GM23248 (cell line): ENCODE measurements around the gene ADGRL3. TPM values are rescaled to one million over a fixed set of nuclear protein-coding genes. Genes with fewer than 3 reads are reported as not detected.

Source experiments
- DNase-seq: peaks from one replicate; pipeline ENCODE4 v3.0.0-alpha.2; 2015
- H2AFZ ChIP-seq: fragments of 200-600 bp; sonication (generic); 2 replicates; pipeline ENCODE4 v1.6.1; 2016; ENCODE audit warnings: antibody characterized with exemption
- H3F3A ChIP-seq: fragments of 200-600 bp; sonication (generic); 2 replicates; pipeline ENCODE4 v1.6.1; 2016; ENCODE audit warnings: mild to moderate bottlenecking, antibody characterized with exemption, mixed run types; ENCODE audit not compliant: insufficient read depth
- H3K27ac ChIP-seq: fragments of 200-600 bp; sonication (generic); 2 replicates; pipeline ENCODE4 v1.5.1; 2016; ENCODE audit warnings: mild to moderate bottlenecking
- H3K27me3 ChIP-seq: fragments of 200-600 bp; sonication (generic); replicated peaks from 2 replicates; pipeline ENCODE4 v1.6.1; 2016; ENCODE audit warnings: mild to moderate bottlenecking; ENCODE audit not compliant: insufficient read depth
- H3K36me3 ChIP-seq: fragments of 200-600 bp; sonication (generic); 2 replicates; pipeline ENCODE4 v1.6.1; 2016; ENCODE audit warnings: low read depth, mild to moderate bottlenecking
- H3K4me1 ChIP-seq: fragments of 200-600 bp; sonication (generic); 2 replicates; pipeline ENCODE4 v1.6.1; 2016; ENCODE audit warnings: mild to moderate bottlenecking; ENCODE audit not compliant: insufficient read depth
- H3K4me2 ChIP-seq: fragments of 200-600 bp; sonication (generic); one replicate; pipeline ENCODE4 v1.6.1; 2016; ENCODE audit warnings: mild to moderate bottlenecking; ENCODE audit not compliant: unreplicated experiment
- H3K4me3 ChIP-seq: fragments of 200-600 bp; sonication (generic); 2 replicates; pipeline ENCODE4 v1.5.1; 2016; ENCODE audit warnings: mild to moderate bottlenecking
- H3K79me2 ChIP-seq: fragments of 200-600 bp; sonication (generic); 2 replicates; pipeline ENCODE4 v1.6.1; 2016; ENCODE audit warnings: mild to moderate bottlenecking; ENCODE audit not compliant: insufficient read depth
- H3K9ac ChIP-seq: fragments of 200-600 bp; sonication (generic); 2 replicates; pipeline ENCODE4 v1.6.1; 2016; ENCODE audit warnings: mild to moderate bottlenecking
- H3K9me2 ChIP-seq: fragments of 200-600 bp; sonication (generic); 2 replicates; pipeline ENCODE4 v1.6.1; 2016; ENCODE audit warnings: mixed run types, mild to moderate bottlenecking, moderate library complexity; ENCODE audit not compliant: insufficient read depth
- H3K9me3 ChIP-seq: fragments of 200-600 bp; sonication (generic); one replicate; pipeline ENCODE4 v1.6.1; 2017; ENCODE audit warnings: low read depth
- H4K20me1 ChIP-seq: fragments of 200-600 bp; sonication (generic); 2 replicates; pipeline ENCODE4 v1.6.0; 2016; ENCODE audit not compliant: insufficient read depth
- EZH2 ChIP-seq: fragments of 200-600 bp; sonication (generic); IDR thresholded peaks from 2 replicates; pipeline ENCODE4 v1.6.1; 2018; ENCODE audit warnings: antibody characterized with exemption, mild to moderate bottlenecking; ENCODE audit not compliant: insufficient read depth, poor library complexity, severe bottlenecking
- EZH2phosphoT487 ChIP-seq: fragments of 200-600 bp; sonication (generic); IDR thresholded peaks from 2 replicates; pipeline ENCODE4 v1.6.1; 2018; ENCODE audit warnings: antibody characterized with exemption, moderate library complexity, mild to moderate bottlenecking, low read depth; ENCODE audit not compliant: insufficient read depth
- WGBS, 2 experiments: methylation state at CpG; one replicate each; pipeline ENCODE4 v1.1.6; 2015 to 2017; ENCODE audit warnings: low lambda C conversion rate in 2 of 2, low coverage in 1 of 2; ENCODE audit errors: missing lambda C conversion rate in 2 of 2; 5-methylcytosine and 5-hydroxymethylcytosine counted together
- in situ Hi-C: fragments of 300-500 bp; cut with MboI; formaldehyde crosslinking; loops from 2 replicates; pipeline ENCODE4 v1.15.0; 2020
- polyA plus RNA-seq: library from polyadenylated mRNA; unstranded; fragments of >200 nt; fragmentation: Nextera tagmentation; extraction: Ambion mirVana; gene quantifications from 2 replicates; pipeline ENCODE4 v1.2.1, GENCODE V29; 2016
- total RNA-seq: library from RNA; depleted of rRNA; stranded (reverse); fragments of >200 nt; shearing (Covaris generic); gene quantifications from 2 replicates; pipeline ENCODE4 v1.2.3, GENCODE V29; 2014

Gene ADGRL3
- total and polyA plus RNA-seq, 2 experiments from 2014 or later = not detected

DNA sequence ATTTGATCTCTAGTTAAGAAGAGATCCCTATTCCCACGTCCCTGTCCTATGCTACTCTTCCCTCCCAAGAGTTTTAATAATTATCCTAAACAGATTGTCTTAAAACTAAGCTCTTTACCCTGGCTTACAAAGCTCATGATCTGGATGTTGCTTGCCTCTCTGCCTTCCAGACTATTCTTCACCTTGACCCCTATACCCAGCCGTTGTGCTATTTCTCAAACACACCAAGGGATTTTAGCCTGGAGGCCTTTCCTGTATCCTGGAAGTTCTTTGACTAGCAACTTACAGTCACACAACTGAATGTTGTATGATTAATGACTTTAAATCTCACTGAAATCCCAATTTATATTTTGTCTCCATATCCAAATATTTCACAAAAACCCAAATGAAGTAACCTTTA is 314.9 kb downstream of the ADGRL3 start:
- H3K4me2 ChIP-seq = no peak overlapping the region
- WGBS, 2 experiments = 0 to 1% methylated on average over 2 of the region's 2 CpGs

DNA sequence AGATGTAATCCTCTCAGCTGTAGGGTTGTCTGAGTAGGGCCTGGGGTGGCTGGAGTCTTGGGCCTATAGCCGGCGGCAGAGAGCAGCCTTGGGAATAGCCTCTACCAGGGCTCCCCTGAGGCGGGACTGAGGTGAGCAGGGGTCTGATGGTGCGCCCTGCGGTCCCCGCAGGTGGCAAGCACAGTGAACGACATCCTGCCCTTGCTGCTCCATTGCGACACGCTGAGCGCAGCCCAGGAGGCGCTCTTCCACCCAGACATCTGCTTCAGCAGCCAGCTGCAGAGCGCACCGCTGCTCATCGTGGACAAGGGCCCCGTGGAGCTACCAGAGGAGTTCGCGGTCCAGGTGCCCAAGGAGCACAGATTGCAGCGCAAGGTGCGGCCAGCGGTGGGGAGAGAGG is 317.0 kb downstream of the ADGRL3 start:
- Histone ChIP-seq H3K27me3 (no peaks in the 10 kb centered on the region), H3K9me2 (no peaks in the 10 kb centered on the region), H3K4me2 (no peak overlapping the region), H3F3A (no peaks in the 10 kb centered on the region), H3K36me3 (no peaks in the 10 kb centered on the region), H4K20me1 (no peaks in the 10 kb centered on the region), H3K4me1 (no peaks in the 10 kb centered on the region), H2AFZ (no peak overlapping the region), H3K9ac (no peak overlapping the region), H3K79me2 (no peaks in the 10 kb centered on the region), H3K9me3 (no peaks in the 10 kb centered on the region), H3K4me3 (no peak overlapping the region), H3K27ac (no peak overlapping the region)
- in situ Hi-C loops = no loop called here
- TF ChIP-seq EZH2phosphoT487 (no peak), EZH2 (no peak)
- 42 to 50% methylated on average over 18 to 20 of the region's 20 CpGs for WGBS, 2 experiments
- DNase-seq = no peak

More for the DNA sequence above, 314.9 kb downstream of the ADGRL3 start:
- Histone ChIP-seq H3K9ac (no peak overlapping the region), H3K36me3 (no peaks in the 10 kb centered on the region), H2AFZ (no peak overlapping the region), H3K9me3 (no peaks in the 10 kb centered on the region), H3K4me3 (no peak overlapping the region), H3K9me2 (no peaks in the 10 kb centered on the region), H4K20me1 (no peaks in the 10 kb centered on the region), H3K79me2 (no peaks in the 10 kb centered on the region), H3K27ac (no peak overlapping the region), H3K4me1 (no peaks in the 10 kb centered on the region), H3K27me3 (no peaks in the 10 kb centered on the region), H3F3A (no peaks in the 10 kb centered on the region)
- DNase-seq = no peak
- in situ Hi-C loops = no loop called here
- TF ChIP-seq EZH2 = no peak
- TF ChIP-seq EZH2phosphoT487 = no peak

DNA sequence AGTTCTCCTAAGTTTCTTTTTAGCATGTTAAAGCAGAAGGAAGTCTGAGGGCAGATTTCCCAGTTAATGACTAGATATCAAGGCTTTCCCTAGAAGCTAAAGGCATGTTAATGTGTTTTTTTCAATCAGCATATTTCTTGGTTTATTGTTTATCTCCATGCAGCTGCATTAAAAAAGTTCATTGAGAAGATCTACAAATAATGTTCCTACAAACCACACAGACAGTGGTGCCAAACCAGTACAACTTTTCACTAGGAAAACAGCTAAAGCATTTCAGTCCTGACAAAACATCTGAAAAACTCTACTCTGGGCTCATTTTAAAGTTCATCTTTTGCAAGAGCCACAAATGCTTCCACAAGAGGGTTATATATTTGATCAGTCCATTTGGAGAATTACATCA is 320.0 kb downstream of the ADGRL3 start:
- no peak overlapping the region for H3K27ac ChIP-seq
- in situ Hi-C loops = no loop called here
- H3F3A ChIP-seq = no peaks in the 10 kb centered on the region
- no peaks in the 10 kb centered on the region for H4K20me1 ChIP-seq
- H3K4me2 ChIP-seq = no peak overlapping the region
- H3K9me2 ChIP-seq = no peaks in the 10 kb centered on the region
- no peak overlapping the region for H3K4me3 ChIP-seq
- no peaks in the 10 kb centered on the region for H3K27me3 ChIP-seq
- no peak overlapping the region for H3K9ac ChIP-seq
- DNase-seq = no peak
- no peaks in the 10 kb centered on the region for H3K79me2 ChIP-seq
- H2AFZ ChIP-seq = no peak overlapping the region
- TF ChIP-seq EZH2phosphoT487 (no peak), EZH2 (no peak)
- H3K9me3 ChIP-seq = no peaks in the 10 kb centered on the region
- H3K36me3 ChIP-seq = no peaks in the 10 kb centered on the region
- no peaks in the 10 kb centered on the region for H3K4me1 ChIP-seq

DNA sequence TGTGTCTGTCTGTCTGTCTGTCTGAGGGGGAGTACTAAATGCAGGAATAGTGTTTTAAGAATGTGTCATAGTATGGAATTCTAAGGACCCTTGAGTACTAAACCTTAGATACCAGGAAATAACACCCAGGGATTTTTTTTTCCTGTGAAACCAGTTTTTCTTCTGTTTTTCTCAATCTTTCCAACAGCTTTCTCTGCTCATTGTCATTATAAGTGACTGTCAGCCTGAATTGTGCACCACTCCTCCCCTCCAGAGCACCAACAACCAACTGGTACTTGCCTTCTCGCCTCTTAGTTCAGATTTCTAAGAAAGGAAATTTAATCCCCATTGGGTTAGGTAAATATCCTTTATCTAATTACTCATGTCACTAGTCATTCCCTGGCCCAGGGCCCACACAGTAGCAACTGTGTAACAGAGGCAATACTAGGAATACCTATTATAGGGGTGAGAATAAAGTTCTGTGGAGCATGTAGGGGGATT is 320.6 kb downstream of the ADGRL3 start:
- H3K4me2 ChIP-seq = no peak overlapping the region
- no peak for DNase-seq

DNA sequence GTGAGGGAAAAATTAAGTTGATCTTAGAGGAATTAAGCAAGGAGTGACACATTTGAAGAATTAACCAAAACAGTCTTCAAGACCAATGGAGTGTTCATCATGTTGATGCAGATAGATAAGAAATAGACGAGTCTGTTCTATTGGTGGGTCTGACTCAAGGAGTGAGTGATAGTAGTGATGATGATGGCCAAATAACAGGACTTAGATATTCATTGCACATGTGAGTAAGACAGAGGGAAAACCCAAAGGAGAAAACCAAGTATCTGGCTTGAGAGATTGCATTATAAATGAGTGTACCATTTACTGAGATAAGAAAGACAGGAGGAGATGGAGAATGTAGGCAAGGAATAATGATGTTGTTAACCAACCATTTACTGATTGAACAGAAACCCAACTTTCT is 321.3 kb downstream of the ADGRL3 start:
- H3K9ac ChIP-seq = no peak overlapping the region

More for the DNA sequence above, 320.6 kb downstream of the ADGRL3 start:
- Histone ChIP-seq H3F3A (no peaks in the 10 kb centered on the region), H3K9me3 (no peaks in the 10 kb centered on the region), H2AFZ (no peak overlapping the region), H3K4me3 (no peak overlapping the region), H3K4me1 (no peaks in the 10 kb centered on the region), H3K27me3 (no peaks in the 10 kb centered on the region), H4K20me1 (no peaks in the 10 kb centered on the region), H3K79me2 (no peaks in the 10 kb centered on the region), H3K9me2 (no peaks in the 10 kb centered on the region), H3K27ac (no peak overlapping the region), H3K9ac (no peak overlapping the region), H3K36me3 (no peaks in the 10 kb centered on the region)
- TF ChIP-seq EZH2 (no peak), EZH2phosphoT487 (no peak)
- in situ Hi-C loops = no loop called here
- 6 to 29% methylated on average over 1 of the region's 1 CpG for WGBS, 2 experiments

More for the DNA sequence above, 321.3 kb downstream of the ADGRL3 start:
- no peaks in the 10 kb centered on the region for H3K4me1 ChIP-seq
- no peaks in the 10 kb centered on the region for H3K79me2 ChIP-seq
- H3K9me3 ChIP-seq = peaks cover under 1% of the 10 kb centered on the region
- in situ Hi-C loops = no loop called here
- 5 to 8% methylated on average over 1 of the region's 1 CpG for WGBS, 2 experiments
- H3K27ac ChIP-seq = no peak overlapping the region
- no peaks in the 10 kb centered on the region for H3F3A ChIP-seq
- TF ChIP-seq EZH2 = no peak
- no peak for TF ChIP-seq EZH2phosphoT487
- no peak overlapping the region for H3K4me3 ChIP-seq
- H3K27me3 ChIP-seq = no peaks in the 10 kb centered on the region
- no peaks in the 10 kb centered on the region for H4K20me1 ChIP-seq
- H3K4me2 ChIP-seq = no peak overlapping the region
- DNase-seq = no peak
- H2AFZ ChIP-seq = no peak overlapping the region
- no peaks in the 10 kb centered on the region for H3K36me3 ChIP-seq
- no peaks in the 10 kb centered on the region for H3K9me2 ChIP-seq
